ENCODE data around the gene NXPH3.

NXPH3 gene

DNA sequence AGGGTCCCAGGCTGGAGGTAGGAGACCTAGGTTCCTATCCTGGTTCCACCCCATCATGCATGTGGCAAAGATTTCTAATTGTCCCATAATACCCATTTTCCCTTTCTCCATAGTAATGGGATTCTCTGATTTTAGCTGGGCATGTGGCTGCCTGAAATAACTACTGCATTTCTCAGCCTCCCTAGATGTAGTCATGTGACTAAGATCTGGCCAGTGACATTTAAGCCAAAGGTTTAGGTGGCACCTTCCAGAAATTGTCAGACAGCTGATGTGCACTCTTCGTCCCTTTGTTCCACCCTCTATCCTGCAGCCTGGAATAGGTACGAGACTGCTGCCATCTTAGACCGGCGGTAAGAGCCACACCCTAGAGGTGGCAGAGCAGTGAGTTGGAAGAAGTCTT is 8.2 kb downstream of the NXPH3 start:
- H3K27ac Mint-ChIP-seq: peak overlapping the region; percentile 25
- no peak for DNase-seq
- H3K4me1 Mint-ChIP-seq: peaks cover 0 to 6% of the 10 kb centered on the region in 2 donors
- no peaks in the 10 kb centered on the region for H3K9me3 Mint-ChIP-seq
- H3K36me3 Mint-ChIP-seq: peaks cover 12 to 24% of the 10 kb centered on the region in 2 donors
- H3K4me3 Mint-ChIP-seq: no peak overlapping the region
- H3K27me3 Mint-ChIP-seq: peaks cover 1 to 3% of the 10 kb centered on the region in 2 donors
- ATAC-seq (replicated peaks): no peak

DNA sequence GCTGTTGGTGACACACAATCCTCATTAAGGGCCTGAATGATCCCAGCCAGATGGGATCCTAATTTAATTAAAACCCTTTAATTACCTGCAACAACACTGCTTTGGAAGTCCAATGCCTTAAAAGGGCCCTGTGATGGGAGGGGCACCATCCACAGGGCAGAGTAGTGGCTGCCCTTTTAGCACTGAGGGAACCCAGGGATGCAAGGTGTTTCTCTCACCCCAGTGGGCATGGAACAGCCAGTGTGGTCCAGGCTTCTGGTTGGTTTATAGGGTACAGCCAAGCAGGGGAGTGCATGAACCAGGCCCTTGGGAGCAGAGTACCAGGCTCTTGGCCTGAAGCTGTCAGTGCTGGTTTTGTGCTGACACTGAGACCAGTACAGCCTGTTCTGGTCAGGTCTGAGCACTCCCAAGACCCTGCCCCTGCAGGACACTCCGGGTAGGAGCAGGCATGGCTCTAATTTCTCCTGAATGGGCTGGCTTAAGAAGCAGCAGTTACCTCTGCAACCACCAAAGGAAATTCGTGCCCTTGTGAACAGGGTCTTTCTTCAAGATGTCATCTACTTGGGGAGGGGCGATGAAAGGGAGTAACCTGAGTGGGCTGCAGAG is 9.9 kb downstream of the NXPH3 start:
- Mint-ChIP-seq H3K27ac (no peak overlapping the region), H3K4me1 (peaks cover 0 to 5% of the 10 kb centered on the region in 2 donors), H3K4me3 (no peak overlapping the region), H3K27me3 (no peaks in the 10 kb centered on the region), H3K36me3 (peaks cover 12 to 25% of the 10 kb centered on the region in 2 donors), H3K9me3 (no peaks in the 10 kb centered on the region)
- DNase-seq (no peak), ATAC-seq (replicated peaks) (peak in 1 of 2 donors; percentile 52)

DNA sequence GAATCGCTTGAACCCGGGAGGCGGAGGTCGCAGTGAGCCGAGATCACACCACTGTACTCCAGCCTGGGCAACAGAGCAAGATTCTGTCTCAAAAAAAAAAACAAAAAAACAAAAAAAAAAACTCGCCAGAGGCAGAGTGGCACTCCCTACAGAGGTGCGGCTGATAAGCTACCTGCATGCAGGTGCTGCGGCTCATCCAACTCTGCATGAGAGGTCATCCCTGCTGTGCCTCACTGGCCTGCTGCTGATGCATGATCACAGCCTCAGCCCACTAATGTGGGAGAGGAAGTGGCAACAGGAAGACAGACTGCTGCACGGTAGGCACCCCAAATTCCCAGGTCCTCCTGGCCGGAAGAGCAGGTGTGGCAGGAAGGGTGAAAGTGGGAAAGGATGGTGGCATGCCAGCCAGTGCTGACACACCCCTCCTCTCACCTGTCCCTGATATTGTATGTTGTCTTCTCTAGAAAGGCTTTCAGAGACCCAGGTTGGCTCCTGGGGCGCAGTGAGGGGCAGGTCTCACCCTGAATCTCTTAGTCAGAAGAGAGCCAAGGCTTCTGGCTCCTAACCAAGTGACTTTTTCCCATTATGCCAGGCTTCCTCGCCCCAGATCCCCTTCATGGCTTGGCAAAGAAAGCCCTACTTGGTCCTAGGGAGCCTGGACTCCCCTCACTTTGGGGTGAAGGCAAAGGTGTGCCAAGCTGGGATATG is 11.8 kb downstream of the NXPH3 start:
- Mint-ChIP-seq H3K27me3 (no peaks in the 10 kb centered on the region), H3K36me3 (peaks cover 25 to 38% of the 10 kb centered on the region in 2 donors)

DNA sequence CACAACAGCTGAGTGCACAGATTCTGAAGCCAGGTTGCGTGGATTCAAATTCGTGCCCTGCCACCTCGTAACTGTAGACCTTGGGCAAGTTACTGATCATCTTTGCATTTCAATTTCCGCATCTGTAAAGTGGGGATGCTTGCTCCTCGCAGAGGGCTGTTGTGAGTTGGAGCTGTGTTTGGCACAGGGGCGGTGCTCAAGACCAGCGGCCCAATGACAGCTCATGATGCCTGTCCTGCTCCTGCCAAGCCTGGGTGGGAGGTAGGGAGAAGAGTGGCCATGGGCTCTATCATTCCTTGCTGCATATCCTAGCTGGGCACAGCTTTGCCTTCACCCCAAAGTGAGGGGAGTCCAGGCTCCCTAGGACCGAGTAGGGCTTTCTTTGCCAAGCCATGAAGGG is 12.6 kb downstream of the NXPH3 start:
- Mint-ChIP-seq H3K9me3 (no peaks in the 10 kb centered on the region), H3K27ac (peak overlapping the region; percentile 64), H3K27me3 (no peaks in the 10 kb centered on the region), H3K4me3 (no peak overlapping the region), H3K4me1 (no peaks in the 10 kb centered on the region), H3K36me3 (peaks cover 23 to 36% of the 10 kb centered on the region in 2 donors)
- DNase-seq: no peak
- no peak for ATAC-seq (replicated peaks)

More for the DNA sequence above, 11.8 kb downstream of the NXPH3 start:
- Mint-ChIP-seq H3K9me3 (no peaks in the 10 kb centered on the region), H3K27ac (no peak overlapping the region), H3K4me1 (peaks cover 0 to 5% of the 10 kb centered on the region in 2 donors), H3K4me3 (no peak overlapping the region)
- ATAC-seq (replicated peaks) (no peak), DNase-seq (no peak)

DNA sequence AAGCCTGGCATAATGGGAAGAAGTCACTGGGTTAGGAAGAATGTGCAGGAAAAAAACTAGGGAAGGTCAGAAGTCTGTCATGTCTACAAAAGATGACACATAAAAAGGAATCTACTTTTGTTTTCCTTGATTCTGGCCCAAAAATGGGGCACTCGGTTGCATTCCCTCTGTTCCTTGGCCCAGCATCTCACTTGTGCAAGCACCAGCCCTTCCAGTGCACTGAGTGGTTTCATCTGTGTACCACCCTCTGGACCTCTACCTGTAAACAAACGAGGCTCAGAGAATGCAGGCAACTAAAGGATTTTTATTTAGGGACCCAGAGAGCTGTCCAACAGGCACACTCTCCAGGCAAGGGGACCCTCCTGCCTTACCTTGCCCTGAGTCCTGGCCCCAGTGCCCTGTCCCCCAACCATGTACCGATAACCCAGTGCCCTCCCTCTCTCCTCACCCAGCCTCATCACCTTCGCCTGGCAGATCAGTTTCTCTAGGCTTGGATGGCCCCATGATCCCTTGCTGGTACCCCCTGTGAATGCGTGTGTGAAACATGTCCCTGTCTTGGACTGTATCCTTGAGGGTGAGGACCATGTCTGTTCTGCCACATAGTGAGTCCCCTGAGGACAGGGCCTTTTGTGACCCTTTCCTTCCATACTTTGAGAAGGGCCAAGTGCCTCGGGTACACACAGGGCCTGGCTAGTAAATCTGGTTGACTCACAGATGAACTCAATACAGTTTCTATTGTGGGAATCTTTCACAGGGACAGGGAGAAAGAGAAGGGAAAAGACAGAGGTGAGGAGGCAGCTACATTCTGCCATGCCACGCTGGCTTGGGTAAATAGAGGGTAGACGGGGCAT is 13.3 kb downstream of the NXPH3 start:
- DNase-seq: no peak
- no peaks in the 10 kb centered on the region for H3K27me3 Mint-ChIP-seq
- ATAC-seq (replicated peaks): no peak
- H3K9me3 Mint-ChIP-seq: no peaks in the 10 kb centered on the region
- H3K4me3 Mint-ChIP-seq: no peak overlapping the region
- peaks cover 23 to 36% of the 10 kb centered on the region in 2 donors for H3K36me3 Mint-ChIP-seq
- no peaks in the 10 kb centered on the region for H3K4me1 Mint-ChIP-seq
- no peak overlapping the region for H3K27ac Mint-ChIP-seq

DNA sequence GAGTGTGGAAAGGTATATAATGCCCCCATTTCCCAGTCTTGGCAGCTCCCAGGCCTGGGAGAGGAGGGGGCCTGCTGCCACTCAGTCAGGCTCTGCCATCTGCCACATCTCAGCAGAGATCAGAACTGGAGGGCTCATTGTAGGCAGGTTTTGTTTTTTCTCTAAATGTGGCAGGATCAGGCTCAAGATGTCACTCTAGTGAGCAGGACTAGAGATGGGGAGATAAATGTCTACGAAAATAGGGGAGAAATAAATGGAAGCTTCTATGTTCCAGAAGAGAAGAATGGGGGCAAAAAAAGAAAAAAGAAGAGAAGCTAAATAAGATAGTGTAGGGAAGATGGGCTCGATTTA is 13.9 kb downstream of the NXPH3 start:
- Mint-ChIP-seq H3K9me3 (no peaks in the 10 kb centered on the region), H3K4me3 (no peak overlapping the region), H3K27me3 (no peaks in the 10 kb centered on the region), H3K36me3 (peaks cover 23 to 36% of the 10 kb centered on the region in 2 donors), H3K4me1 (no peaks in the 10 kb centered on the region), H3K27ac (no peak overlapping the region)
- no peak for ATAC-seq (replicated peaks)
- DNase-seq: no peak

DNA sequence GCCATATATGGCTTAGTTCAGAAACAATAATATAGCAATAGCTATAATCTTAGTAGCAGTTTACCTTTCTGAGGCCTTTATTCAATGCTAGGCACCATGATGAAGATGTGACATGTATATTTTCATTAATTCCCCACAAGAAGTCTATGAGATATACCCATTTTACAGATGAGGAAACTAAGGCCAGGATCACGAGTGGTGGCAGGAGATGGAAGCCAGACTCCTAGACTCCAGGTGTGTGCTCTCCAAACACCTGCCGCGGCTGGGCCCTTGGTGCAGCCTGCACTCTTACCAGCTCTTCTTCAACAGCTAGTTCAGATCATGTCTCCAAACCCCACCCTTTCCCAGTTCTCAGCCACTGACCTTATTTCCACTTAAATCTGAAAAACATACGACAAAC is 15.2 kb downstream of the NXPH3 start:
- Mint-ChIP-seq H3K27ac (peak overlapping the region; percentile 42), H3K4me1 (no peaks in the 10 kb centered on the region), H3K36me3 (peaks cover 27 to 42% of the 10 kb centered on the region in 2 donors), H3K27me3 (no peaks in the 10 kb centered on the region), H3K9me3 (no peaks in the 10 kb centered on the region), H3K4me3 (no peak overlapping the region)
- no peak for ATAC-seq (replicated peaks)
- no peak for DNase-seq

DNA sequence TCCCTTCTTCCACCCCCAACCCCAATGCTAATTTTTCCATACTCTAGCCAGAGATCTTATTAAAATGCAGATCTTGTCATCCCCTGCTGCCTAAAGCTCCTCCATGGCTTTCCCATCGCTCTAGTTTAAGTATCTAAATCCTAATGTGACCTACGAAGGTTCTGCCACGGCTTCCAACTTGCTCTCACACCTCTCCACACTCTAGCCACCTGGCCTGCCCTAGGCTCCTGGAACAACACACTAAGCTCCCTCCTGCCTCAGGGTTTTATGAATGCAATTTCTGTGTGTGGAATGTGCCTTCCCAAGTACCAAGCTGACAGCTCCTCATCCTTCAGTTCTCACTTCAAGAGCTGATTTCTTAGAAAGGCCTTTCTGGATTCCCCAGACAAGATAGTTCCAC is 16.6 kb downstream of the NXPH3 start:
- Mint-ChIP-seq H3K36me3 (peaks cover 35 to 52% of the 10 kb centered on the region in 2 donors), H3K27me3 (no peaks in the 10 kb centered on the region), H3K27ac (no peak overlapping the region), H3K9me3 (no peaks in the 10 kb centered on the region), H3K4me1 (no peaks in the 10 kb centered on the region), H3K4me3 (no peak overlapping the region)
- ATAC-seq (replicated peaks) (no peak), DNase-seq (no peak)

DNA sequence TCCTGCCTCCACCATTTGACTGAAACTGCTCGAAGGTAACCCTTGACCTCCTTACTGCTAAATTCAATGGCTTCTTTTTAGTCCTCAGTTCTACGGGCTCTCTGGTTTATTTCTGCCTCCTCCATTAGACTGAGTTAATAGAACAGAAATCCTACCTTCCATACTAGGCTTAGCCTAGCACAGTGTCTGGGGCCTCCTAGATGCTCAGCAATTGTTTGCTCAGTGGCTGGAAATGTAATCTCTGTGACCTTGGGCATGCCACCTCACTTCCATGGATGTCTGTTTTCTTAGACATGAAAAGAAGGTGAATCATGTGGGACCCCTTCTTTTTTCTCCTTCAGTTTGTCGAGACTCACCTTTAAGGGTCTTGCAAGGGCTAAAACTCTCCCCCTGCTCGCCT is 19.7 kb downstream of the NXPH3 start:
- no peaks in the 10 kb centered on the region for H3K4me1 Mint-ChIP-seq
- no peaks in the 10 kb centered on the region for H3K27me3 Mint-ChIP-seq
- peaks cover 42 to 62% of the 10 kb centered on the region in 2 donors for H3K36me3 Mint-ChIP-seq
- DNase-seq (no peak), ATAC-seq (replicated peaks) (no peak)
- H3K9me3 Mint-ChIP-seq: no peaks in the 10 kb centered on the region
- no peak overlapping the region for H3K4me3 Mint-ChIP-seq
- no peak overlapping the region for H3K27ac Mint-ChIP-seq

DNA sequence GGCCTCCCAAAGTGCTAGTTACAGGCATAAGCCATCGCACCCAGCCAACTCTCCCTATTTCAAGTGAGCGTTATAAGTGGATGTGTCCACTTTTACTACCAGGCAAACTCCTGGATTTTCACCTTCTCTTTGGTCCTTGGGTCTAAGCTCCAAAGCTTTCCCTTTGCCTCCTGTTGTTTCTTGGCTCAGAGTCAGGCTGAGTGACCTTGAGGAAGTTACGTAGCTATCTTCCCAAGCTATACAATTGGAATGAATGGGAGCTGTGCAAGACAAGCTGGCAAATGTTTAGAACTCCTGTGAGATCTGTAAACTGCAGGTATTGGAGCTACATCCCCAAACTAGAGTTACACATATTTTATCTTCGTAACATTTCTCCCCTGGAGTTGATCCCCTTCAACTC is 20.3 kb downstream of the NXPH3 start:
- H3K4me3 Mint-ChIP-seq: no peak overlapping the region
- H3K27me3 Mint-ChIP-seq: no peaks in the 10 kb centered on the region
- peaks cover 47 to 64% of the 10 kb centered on the region in 2 donors for H3K36me3 Mint-ChIP-seq
- no peak overlapping the region for H3K27ac Mint-ChIP-seq
- DNase-seq (no peak), ATAC-seq (replicated peaks) (no peak)
- peaks cover 0 to under 1% of the 10 kb centered on the region in 2 donors for H3K4me1 Mint-ChIP-seq
- H3K9me3 Mint-ChIP-seq: no peaks in the 10 kb centered on the region

DNA sequence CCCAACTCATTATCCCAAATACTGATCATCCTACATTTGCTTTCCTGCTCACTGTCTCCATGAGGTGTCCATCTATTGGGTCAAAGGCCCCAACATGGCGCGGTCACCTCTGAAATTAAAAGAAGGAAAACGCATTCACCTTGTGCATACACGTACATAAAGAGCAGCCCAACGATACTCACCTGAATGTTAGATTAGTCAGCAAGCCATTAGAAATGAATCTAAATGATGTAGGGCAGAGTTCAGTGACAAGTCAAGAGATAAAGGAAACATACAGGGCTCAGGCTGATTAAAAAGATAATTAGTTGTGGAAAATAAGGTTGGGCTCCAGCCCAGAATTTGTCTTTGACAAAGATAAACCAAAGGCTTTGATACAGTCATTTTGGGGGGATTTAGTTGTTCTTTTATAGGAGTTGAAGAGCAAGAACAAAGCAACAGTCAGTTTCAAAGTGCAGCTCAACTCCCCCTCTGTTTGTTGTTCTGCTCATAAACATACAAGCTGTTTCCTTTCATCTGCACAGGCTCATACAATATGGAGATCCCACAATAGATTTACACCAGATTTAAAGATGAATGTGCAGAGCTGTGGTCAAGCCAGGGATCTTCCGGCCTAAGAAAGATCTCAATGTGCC is 21.1 kb downstream of the NXPH3 start:
- ATAC-seq (replicated peaks) (no peak), DNase-seq (no peak)
- Mint-ChIP-seq H3K9me3 (no peaks in the 10 kb centered on the region), H3K4me1 (peaks cover 1 to 4% of the 10 kb centered on the region in 2 donors), H3K36me3 (peaks cover 45 to 64% of the 10 kb centered on the region in 2 donors), H3K27ac (peak overlapping the region; percentile 20), H3K4me3 (no peak overlapping the region), H3K27me3 (no peaks in the 10 kb centered on the region)

DNA sequence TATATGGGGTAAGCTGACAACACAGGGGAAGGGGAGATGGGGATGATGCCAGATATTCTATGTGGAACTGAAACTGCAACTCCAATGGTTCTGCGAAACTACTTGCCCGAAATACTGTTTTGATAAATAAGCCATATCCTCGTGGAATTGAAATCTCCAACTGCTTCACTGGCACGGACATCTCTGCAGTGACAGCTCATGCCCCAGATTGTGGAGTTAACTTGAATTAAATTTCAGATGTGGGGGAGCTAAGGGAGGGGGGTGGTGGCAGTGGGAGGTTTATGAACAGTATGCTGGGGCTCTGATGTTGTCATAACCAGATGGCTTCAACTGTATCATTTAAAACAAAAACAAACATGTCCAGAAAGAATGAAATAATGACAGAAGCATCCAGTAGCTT is 21.8 kb downstream of the NXPH3 start:
- Mint-ChIP-seq H3K4me1 (peaks cover 4 to 12% of the 10 kb centered on the region in 2 donors), H3K27me3 (no peaks in the 10 kb centered on the region), H3K4me3 (no peak overlapping the region), H3K36me3 (peaks cover 42 to 58% of the 10 kb centered on the region in 2 donors), H3K27ac (peak overlapping the region; percentile 56), H3K9me3 (no peaks in the 10 kb centered on the region)
- DNase-seq (no peak), ATAC-seq (replicated peaks) (no peak)

DNA sequence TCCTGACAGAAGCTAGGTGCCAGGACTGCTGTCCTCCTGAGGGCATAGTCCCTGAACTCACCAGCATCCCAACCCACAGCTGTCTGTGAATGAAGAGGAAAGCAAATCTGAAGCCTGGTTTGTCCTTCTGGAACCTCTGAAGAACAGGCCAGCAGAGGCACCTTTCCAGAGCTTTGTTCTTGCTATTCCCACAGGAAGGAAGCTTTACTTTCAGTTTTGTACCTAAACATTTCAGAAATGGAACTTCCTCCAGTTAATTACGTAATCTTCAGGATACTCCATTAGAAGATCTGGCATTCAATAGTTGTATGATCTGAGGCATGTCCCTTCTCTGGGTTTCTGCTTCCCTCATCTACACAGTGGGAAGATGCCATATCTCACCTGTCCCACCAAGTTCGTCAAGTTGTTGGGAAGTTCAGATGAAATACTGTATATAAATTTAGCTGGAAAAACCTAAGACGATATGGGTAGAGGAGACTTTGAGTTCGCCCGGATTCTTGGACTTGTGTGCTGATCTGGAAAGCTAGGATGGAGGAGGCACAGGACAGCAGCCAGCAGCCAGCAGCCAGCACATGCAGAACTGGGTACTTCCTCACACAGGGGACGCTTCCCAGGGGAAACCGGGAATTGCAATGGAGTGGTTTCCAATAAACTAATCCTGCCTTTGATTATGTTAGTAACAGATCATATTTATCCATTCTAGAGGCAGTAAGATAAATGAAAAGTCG is 22.4 kb downstream of the NXPH3 start:
- H3K36me3 Mint-ChIP-seq: peaks cover 39 to 60% of the 10 kb centered on the region in 2 donors
- no peak overlapping the region for H3K4me3 Mint-ChIP-seq
- H3K9me3 Mint-ChIP-seq: no peaks in the 10 kb centered on the region
- no peaks in the 10 kb centered on the region for H3K27me3 Mint-ChIP-seq
- peak overlapping the region; percentile 31 for H3K27ac Mint-ChIP-seq
- DNase-seq (no peak), ATAC-seq (replicated peaks) (no peak)
- peaks cover 7 to 18% of the 10 kb centered on the region in 2 donors for H3K4me1 Mint-ChIP-seq

DNA sequence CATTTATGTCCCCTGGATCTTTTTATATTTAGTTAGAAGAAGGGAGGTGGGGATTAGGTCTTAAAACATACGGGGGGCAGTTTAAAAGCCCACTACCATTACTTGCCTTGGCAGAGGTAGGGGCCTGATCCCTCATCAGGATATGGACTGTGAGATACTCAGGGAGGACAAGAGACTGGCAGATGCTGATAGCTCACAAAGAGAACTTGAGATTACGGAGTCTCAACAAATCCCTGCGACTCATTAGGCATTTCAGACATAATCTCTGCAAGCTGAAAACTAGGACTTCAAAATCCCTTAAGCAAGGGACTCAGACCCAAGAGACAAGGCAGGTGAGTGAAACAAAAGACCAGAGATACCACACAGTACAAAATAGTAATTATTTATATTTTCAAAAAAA is 23.2 kb downstream of the NXPH3 start:
- Mint-ChIP-seq H3K36me3 (peaks cover 39 to 62% of the 10 kb centered on the region in 2 donors), H3K9me3 (no peaks in the 10 kb centered on the region), H3K4me1 (peaks cover 7 to 26% of the 10 kb centered on the region in 2 donors), H3K27me3 (no peaks in the 10 kb centered on the region), H3K27ac (no peak overlapping the region), H3K4me3 (no peak overlapping the region)
- DNase-seq (no peak), ATAC-seq (replicated peaks) (no peak)

Measured in stimulated activated naive B cell treated with anti-CD40 and anti-IgM and Interleukin-4, amounts not matched to agents 10 μg/mL and 1 μg/mL and 100 μg/mL, for 72 hours (primary cell).